Prostate gland (tissue), 1 donor: Measurements from ENCODE around the gene AK9.

Experiments used
- POLR2A ChIP-seq: fragments of 450-650 bp; IDR thresholded peaks from one replicate; pipeline ENCODE4 v1.6.1; 2016; ENCODE audit warnings: antibody characterized with exemption, mild to moderate bottlenecking
- POLR2AphosphoS5 ChIP-seq: sonication (generic); formaldehyde crosslinking; IDR thresholded peaks from one replicate; pipeline ENCODE4 v1.6.1; 2017; ENCODE audit warnings: antibody characterized with exemption

DNA sequence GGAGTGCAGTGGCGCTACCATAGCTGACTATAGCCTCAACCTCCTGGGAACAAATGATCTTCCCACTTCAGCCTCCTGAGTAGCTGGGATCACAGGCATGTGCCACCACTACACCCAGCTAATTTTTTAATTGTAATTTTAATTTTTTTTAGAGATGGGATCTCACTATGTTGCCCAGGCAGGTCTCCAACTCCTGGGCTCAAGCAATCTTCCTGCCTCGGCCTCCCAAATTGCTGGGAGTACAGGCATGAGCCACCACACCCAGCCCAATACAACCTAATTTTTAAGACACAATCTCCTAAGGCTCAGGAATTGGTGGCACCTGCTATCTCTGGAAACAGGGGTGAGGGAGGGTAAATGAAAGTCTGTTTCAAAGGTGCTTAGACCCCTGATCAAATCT, 213.8 kb downstream of the AK9 start:
- no peak for TF ChIP-seq POLR2AphosphoS5
- TF ChIP-seq POLR2A = no peak
